NCI-H1105 treated with DMSO at 0.1 percent for 48 hours (cell line): ENCODE data around the gene OR2AP1.
"Not testable (repeated sequence)": the region's sequence is repeated elsewhere in the genome, so short reads cannot be mapped to it uniquely, and the experiment has no call there.

Source experiments
- DNase-seq: peaks from one replicate; lab custom pipeline; 2025; lab: John Stamatoyannopoulos, UW

Gene OR2AP1

GRCh38 chr12:55572168-55572567 lies at the start of gene OR2AP1:
Gene OR2AP1 (plus strand): TSS chr12:55572468. CDS start chr12:55574415, 1,947 bp downstream.
- DNase-seq, result no peak

- not testable (repeated sequence) for DNase-seq
Observed at GRCh38 chr12:55548235-55548634, 24.0 kb upstream of the OR2AP1 start.

DNA sequence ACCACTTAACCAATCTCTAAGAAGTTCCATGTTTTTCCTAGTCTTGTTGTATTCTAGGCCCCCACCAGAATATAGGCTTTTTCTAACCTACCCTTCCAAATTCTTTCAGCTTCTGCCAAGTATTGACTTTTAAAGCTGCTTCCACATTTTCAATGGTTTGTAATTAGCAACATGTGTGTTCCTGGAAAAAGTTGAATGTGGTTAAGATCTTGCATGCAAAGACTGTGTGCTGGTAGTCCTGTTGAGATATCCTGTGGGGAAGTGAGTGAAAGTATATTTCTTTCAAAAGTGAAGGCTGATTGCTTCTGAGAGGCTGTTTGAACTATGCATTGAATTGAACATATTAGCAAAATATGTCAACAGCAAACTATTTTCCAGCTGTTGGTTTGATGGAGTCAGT lies 23.5 kb upstream of the OR2AP1 start:
- no peak for DNase-seq

DNA sequence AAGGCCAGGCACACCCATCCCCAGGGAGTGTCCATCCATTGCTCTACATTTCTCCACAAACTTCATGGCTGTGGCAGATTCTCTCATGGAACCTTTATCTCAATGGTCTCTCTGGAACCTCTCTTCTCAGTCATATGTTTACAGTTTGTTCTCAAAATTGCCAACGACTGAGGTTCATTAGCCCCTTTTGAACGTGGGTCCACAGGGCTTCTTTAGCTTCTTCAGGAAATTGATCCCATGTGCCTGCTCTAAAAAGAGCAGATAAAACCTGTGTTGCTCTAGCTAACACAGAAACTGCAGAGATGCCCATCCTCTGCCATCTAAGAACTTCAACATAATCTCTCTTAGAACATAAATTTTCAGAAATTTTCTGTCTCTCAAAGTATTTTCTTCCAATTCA lies 23.0 kb upstream of the OR2AP1 start, which contains the start of gene OR6C4:
OR6C4 (plus strand) TSS at position 301 of the 400 bp plus-strand sequence. CDS start 1,625 bp downstream, outside the sequence.
- DNase-seq, result no peak

GRCh38 chr12:55554296-55554695 lies 18.0 kb upstream of the OR2AP1 start:
- DNase-seq, result no peak

- DNase-seq, result not testable (repeated sequence)
Observed at GRCh38 chr12:55570060-55570459, 2.2 kb upstream of the OR2AP1 start.

DNA sequence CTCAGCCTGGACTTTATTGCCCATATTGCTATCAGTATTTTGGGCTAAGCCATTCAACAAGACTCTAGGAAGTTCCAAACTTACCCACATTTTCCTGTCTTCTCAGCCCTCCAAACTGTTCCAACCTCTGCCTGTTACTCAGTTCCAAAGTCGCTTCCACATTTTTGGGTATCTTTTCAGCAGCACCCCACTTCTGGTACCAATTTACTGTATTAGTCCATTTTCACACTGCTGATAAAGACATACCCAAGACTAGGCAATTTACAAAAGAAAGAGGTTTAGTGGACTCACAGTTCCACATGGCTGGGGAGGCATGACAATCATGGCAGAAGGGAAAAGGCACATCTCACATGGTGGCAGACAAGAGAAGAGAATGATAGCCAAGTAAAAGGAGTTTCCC lies 1.6 kb upstream of the OR2AP1 start:
- DNase-seq, result not testable (repeated sequence)

DNA sequence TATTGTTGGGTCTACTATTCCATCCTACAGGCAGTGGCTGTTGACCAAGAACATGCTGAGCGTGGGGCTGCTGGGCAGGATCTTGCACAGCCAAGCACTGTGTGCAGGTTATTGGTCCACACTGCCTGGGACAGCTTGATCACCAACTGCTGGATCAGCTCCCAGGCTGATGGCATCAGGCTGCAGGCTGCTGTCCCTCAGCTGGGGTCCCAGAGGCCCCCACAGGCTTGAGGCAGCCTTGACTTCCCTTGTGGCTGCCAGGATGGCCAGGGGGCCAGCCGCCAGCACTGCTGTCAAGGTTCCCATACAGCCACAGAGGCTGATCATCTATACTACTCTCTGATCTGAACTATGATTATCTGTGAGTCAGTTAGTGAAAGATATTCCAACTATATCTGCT lies 9.8 kb downstream of the OR2AP1 start:
- no peak for DNase-seq

DNA sequence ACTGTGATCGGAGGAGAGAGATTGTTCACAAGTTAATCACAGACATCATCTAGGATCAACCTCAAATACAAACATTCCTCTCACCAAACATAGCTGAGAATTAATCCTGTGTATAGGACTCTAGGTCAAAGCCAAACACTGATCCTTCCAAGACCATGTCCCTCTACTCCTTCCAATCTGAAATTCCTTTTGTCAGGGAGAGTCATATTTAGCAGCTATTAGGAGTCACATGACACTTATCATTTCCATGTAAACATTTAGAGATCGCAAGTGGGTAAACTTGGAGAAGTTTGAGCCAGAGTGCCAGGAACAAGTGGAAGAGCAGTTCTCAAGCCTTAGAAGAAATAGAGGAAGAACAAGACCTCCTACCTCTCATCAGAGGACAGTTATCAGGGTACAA lies 13.5 kb downstream of the OR2AP1 start:
- no peak for DNase-seq

DNA sequence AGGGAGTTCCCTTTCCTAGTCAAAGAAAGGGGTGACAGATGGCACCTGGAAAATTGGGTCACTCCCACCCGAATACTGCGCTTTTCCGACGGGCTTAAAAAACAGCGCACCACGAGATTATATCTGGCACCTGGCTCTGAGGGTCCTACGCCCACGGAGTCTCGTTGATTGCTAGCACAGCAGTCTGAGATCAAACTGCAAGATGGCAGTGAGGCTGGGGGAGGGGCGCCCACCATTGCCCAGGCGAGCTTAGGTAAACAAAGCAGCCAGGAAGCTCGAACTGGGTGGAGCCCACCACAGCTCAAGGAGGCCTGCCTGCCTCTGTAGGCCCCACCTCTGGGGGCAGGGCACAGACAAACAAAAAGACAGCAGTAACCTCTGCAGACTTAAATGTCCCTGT lies 17.9 kb downstream of the OR2AP1 start:
- not testable (repeated sequence) for DNase-seq

- DNase-seq, result no peak
Observed at GRCh38 chr12:55607821-55608594, 35.7 kb downstream of the OR2AP1 start.

DNA sequence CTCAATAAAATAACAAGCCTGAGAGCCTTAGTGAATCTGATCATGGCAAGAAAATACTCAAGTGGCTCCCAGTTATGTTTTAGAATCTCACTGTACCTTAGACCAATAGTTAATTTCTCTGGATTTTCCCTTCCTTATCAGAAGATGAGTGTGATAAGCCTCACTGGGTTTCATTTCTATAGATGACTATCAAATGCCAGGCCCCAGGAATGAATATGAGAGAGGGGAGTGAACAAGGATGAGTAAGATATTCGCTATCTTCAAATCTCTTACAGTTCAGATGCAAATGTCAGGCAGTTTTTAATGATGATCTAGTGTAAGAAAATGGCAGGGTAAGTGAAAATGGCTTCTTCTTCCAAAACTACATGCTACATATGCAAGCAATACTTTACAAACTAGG lies 38.3 kb downstream of the OR2AP1 start:
- no peak for DNase-seq

DNA sequence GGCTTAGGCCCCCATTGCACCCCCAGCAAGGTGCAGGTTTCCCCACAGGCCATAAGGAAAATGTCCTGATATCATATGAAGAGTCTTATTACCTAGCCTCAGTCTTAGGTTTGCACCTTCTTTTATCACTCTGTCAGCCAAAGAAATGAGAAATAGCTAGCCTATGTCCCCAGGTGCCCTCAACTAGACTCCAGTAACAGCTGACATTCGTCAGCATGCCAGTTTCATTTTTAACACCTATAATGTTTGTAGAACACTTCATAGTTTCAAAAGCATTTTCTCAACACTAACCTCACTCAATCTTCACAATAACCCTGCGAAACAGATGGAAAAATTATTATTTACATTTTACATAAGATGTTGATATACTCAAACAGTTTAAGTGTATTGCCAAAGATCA lies 40.4 kb downstream of the OR2AP1 start:
- DNase-seq, result no peak

GRCh38 chr12:55614764-55615163 lies 42.5 kb downstream of the OR2AP1 start:
- no peak for DNase-seq

GRCh38 chr12:55619354-55620138 lies 47.3 kb downstream of the OR2AP1 start:
- DNase-seq, result peak; percentile 56

GRCh38 chr12:55624056-55624455 lies 51.8 kb downstream of the OR2AP1 start:
- no peak for DNase-seq
